Panc1 (cell line): ENCODE measurements around the gene TSNAXIP1. TPM values are rescaled to one million over a fixed set of nuclear protein-coding genes. Genes with fewer than 3 reads are reported as not detected.

Experiments used
- ATAC-seq: fragments of 200-7000 bp; cut with Tn5 transposase; 2 replicates; pipeline ENCODE4 v1.9.1; 2020; ENCODE audit warnings: mild to moderate bottlenecking, moderate library complexity
- BruUV-seq: library from RNA; stranded (reverse); fragments of 400-500 nt; replicated peaks from 2 replicates; lab custom pipeline; 2021; lab: Mats Ljungman, UMichigan
- CTCF ChIA-PET: fragments of 300-600 bp; sonication (Branson Sonifier 250); formaldehyde crosslinking; loops from one replicate; lab custom pipeline; 2022; ENCODE audit warnings: antibody characterized with exemption; lab: Charles Lee
- POLR2A ChIA-PET: fragments of 300-600 bp; sonication (Branson Sonifier 250); formaldehyde crosslinking; loops from one replicate; lab custom pipeline; 2022; ENCODE audit warnings: antibody characterized with exemption; lab: Charles Lee
- DNase-seq: peaks from one replicate; pipeline ENCODE4 v3.0.0-alpha.2; 2010; ENCODE audit warnings: low read depth, low spot score
- H3K27ac ChIP-seq: 2 replicates; pipeline ENCODE4 v1.5.1; 2011; ENCODE audit warnings: mild to moderate bottlenecking, low read length, inconsistent platforms
- H3K27me3 ChIP-seq: fragments of 200-500 bp; sonication (Bioruptor generic); 2 replicates; pipeline ENCODE4 v1.6.0; 2014; ENCODE audit warnings: low read length, inconsistent platforms; ENCODE audit not compliant: control insufficient read depth, insufficient read depth
- H3K36me3 ChIP-seq: fragments of 200-500 bp; sonication (Bioruptor generic); 2 replicates; pipeline ENCODE4 v1.5.1; 2014; ENCODE audit warnings: inconsistent platforms, mild to moderate bottlenecking, low read length, moderate library complexity; ENCODE audit not compliant: control insufficient read depth, insufficient read depth
- H3K4me1 ChIP-seq: 2 replicates; pipeline ENCODE4 v1.5.1; 2011; ENCODE audit warnings: inconsistent platforms, mild to moderate bottlenecking, low read length, moderate library complexity; ENCODE audit not compliant: control insufficient read depth, insufficient read depth
- H3K4me3 ChIP-seq, 2 experiments: 2 replicates each; pipeline ENCODE4 v1.5.1; 2011 to 2012; ENCODE audit warnings: low read depth in 2 of 2, low read length in 2 of 2, mild to moderate bottlenecking in 2 of 2, inconsistent platforms in 1 of 2, moderate library complexity in 1 of 2
- H3K9me3 ChIP-seq: fragments of 200-500 bp; sonication (Bioruptor generic); 2 replicates; pipeline ENCODE4 v1.5.1; 2014; ENCODE audit warnings: low read depth, mild to moderate bottlenecking, inconsistent platforms, low read length, moderate library complexity; ENCODE audit not compliant: control insufficient read depth, insufficient read depth
- CTCF ChIP-seq: fragments of 450-650 bp; IDR thresholded peaks from 2 replicates; pipeline ENCODE4 v1.5.1; 2017; ENCODE audit warnings: mild to moderate bottlenecking
- POLR2AphosphoS5 ChIP-seq: IDR thresholded peaks from 2 replicates; pipeline ENCODE4 v1.6.1; 2012; ENCODE audit warnings: mild to moderate bottlenecking, low read depth, low read length, moderate library complexity
- REST ChIP-seq, 2 experiments: IDR thresholded peaks; 2 replicates each; pipeline ENCODE4 v1.6.1; 2011 to 2012; ENCODE audit warnings: low read depth in 2 of 2, control low read depth in 1 of 2, low read length in 1 of 2, mild to moderate bottlenecking in 1 of 2, moderate library complexity in 1 of 2; ENCODE audit not compliant: insufficient read depth in 1 of 2
- SIN3A ChIP-seq: IDR thresholded peaks from 2 replicates; pipeline ENCODE4 v1.6.1; 2012; ENCODE audit warnings: low read depth, mild to moderate bottlenecking, low read length, moderate library complexity, borderline replicate concordance; ENCODE audit not compliant: insufficient read depth
- TCF7L2 ChIP-seq: IDR thresholded peaks from 2 replicates; pipeline ENCODE4 v1.6.1; 2011; ENCODE audit warnings: mild to moderate bottlenecking, low read depth, low read length, inconsistent platforms
- in situ Hi-C: cut with HindIII; loops from 2 replicates; pipeline ENCODE4 v1.10.0; 2016; ENCODE audit warnings: low sequenced_read_pairs, low pct_unique_long_range_greater_than_20kb
- intact Hi-C: fragments of 100-400 bp; cut with micrococcal nuclease; formaldehyde crosslinking; loops from one replicate; pipeline ENCODE4 v1.10.0; 2022; ENCODE audit not compliant: unreplicated experiment
- total RNA-seq: library from RNA; stranded (reverse); gene quantifications from one replicate; pipeline ENCODE4 v1.2.1, GENCODE V29; 2021; ENCODE audit not compliant: unreplicated experiment

TSNAXIP1 gene
- total RNA-seq, 1 experiment from 2014 or later: 1.6 TPM

GRCh38 chr16:67861877-67862276 is 55.2 kb downstream of the TSNAXIP1 start:
- ChIA-PET POLR2A (no interaction called here), CTCF (interaction anchor here (0.6 kb wide), 1 partner anchor 45 kb away, joined by 8 read pairs; no protein-coding TSS in a partner anchor)
- H3K27me3 ChIP-seq: no peaks in the 10 kb centered on the region
- H3K36me3 ChIP-seq: no peaks in the 10 kb centered on the region; the same call in none of the 2 replicates
- ATAC-seq: no peak
- intact Hi-C loops: no loop called here
- no peak overlapping the region for H3K27ac ChIP-seq
- no peaks in the 10 kb centered on the region for H3K9me3 ChIP-seq
- in situ Hi-C loops: no loop called here
- no peak for TF ChIP-seq CTCF
- TF ChIP-seq REST (IDR thresholded peaks at IDR 0.05; ENCODE audit: insufficient read depth in 1 of 2, low read depth in 2 of 2, low read length in 1 of 2): no peak
- TF ChIP-seq SIN3A: no peak
- TF ChIP-seq POLR2AphosphoS5: no peak
- no peak for TF ChIP-seq TCF7L2
- DNase-seq: no peak
- peaks cover 8% of the 10 kb centered on the region for H3K4me1 ChIP-seq
- no TSS peak for BruUV-seq
- H3K4me3 ChIP-seq: no peak overlapping the region

- DNase-seq: no peak
- no TSS peak for BruUV-seq
- no peak for ATAC-seq
These were observed 56.2 kb downstream of the TSNAXIP1 start for GRCh38 chr16:67862623-67863583.

More at GRCh38 chr16:67862623-67863583, 56.2 kb downstream of the TSNAXIP1 start:
- intact Hi-C loops (no loop called here), in situ Hi-C loops (no loop called here)
- no peak overlapping the region for H3K27ac ChIP-seq
- no peaks in the 10 kb centered on the region for H3K4me1 ChIP-seq
- no peak overlapping the region for H3K4me3 ChIP-seq
- no peaks in the 10 kb centered on the region for H3K27me3 ChIP-seq
- H3K9me3 ChIP-seq: no peaks in the 10 kb centered on the region
- ChIA-PET POLR2A (no interaction called here), CTCF (interaction anchor here (0.6 kb wide), 1 partner anchor 343 kb away, joined by 6 read pairs; no protein-coding TSS in a partner anchor)
- no peaks in the 10 kb centered on the region; the same call in none of the 2 replicates for H3K36me3 ChIP-seq
- TF ChIP-seq SIN3A: no peak
- no peak for TF ChIP-seq REST (IDR thresholded peaks at IDR 0.05; ENCODE audit: insufficient read depth in 1 of 2, low read depth in 2 of 2, low read length in 1 of 2)
- TF ChIP-seq TCF7L2: no peak
- no peak for TF ChIP-seq CTCF
- no peak for TF ChIP-seq POLR2AphosphoS5
